ENCODE data around the gene GBP7. TPM values are rescaled to one million over a fixed set of nuclear protein-coding genes. Genes with fewer than 3 reads are reported as not detected.
"Not testable (repeated sequence)": the region's sequence is repeated elsewhere in the genome, so short reads cannot be mapped to it uniquely, and the experiment has no call there.

The GBP7 gene
- total RNA-seq (under 1 TPM in 2 of 9 donors, not detected in 7; 0.16 to 0.17 TPM), polyA plus RNA-seq (not detected)
- long read RNA-seq, donor 1 = 0 reads
- long read RNA-seq, donor 2 = 0 reads
- long read RNA-seq, donor 3 = 0 reads

GRCh38 chr1:89175601-89176256 lies at the start of gene GBP7:
Gene GBP7, minus strand, starts transcription at chr1:89176003. Its CDS starts 4,068 bp downstream, at chr1:89171935.
- ATAC-seq = no peak
- intact Hi-C loops (cut with DNase I) = no loop called here
- DNase-seq = no peak

GRCh38 chr1:89221341-89221740 lies 45.5 kb upstream of the GBP7 start:
- Histone ChIP-seq H3K4me1 (no peaks in the 10 kb centered on the region), H3K27me3 (no peaks in the 10 kb centered on the region), H3K4me3 (no peak overlapping the region), H3K27ac (no peak overlapping the region), H3K9me3 (peaks cover 0 to 22% (median 0%) of the 10 kb centered on the region in 12 donors), H3K36me3 (no peaks in the 10 kb centered on the region)
- TF ChIP-seq CTCF (IDR thresholded peaks at IDR 0.05) (no peak), POLR2A (IDR thresholded peaks at IDR 0.05) (no peak)
- 15 to 33% (median 24%) methylated on average over 1 of the region's 1 CpG for WGBS, 4 donors
- intact Hi-C loops (cut with DNase I) = no loop called here
- ATAC-seq (no peak), DNase-seq (no peak)

More at GRCh38 chr1:89175601-89176256, at the start of gene GBP7:
- TF ChIP-seq CTCF (IDR thresholded peaks at IDR 0.05) (no peak), POLR2A (IDR thresholded peaks at IDR 0.05) (no peak)
- Histone ChIP-seq H3K36me3 (peaks cover 0 to 2% (median 0%) of the 10 kb centered on the region in 9 donors), H3K27ac (no peak within 1 kb of the TSS), H3K27me3 (no peaks in the 10 kb centered on the region), H3K9me3 (no peaks in the 10 kb centered on the region), H3K4me3 (no peak within 1 kb of the TSS), H3K4me1 (no peaks in the 10 kb centered on the region)

- H3K36me3 ChIP-seq; H3K27ac ChIP-seq; H3K4me3 ChIP-seq; ATAC-seq; H3K27me3 ChIP-seq; intact Hi-C loops (cut with DNase I); H3K4me1 ChIP-seq; DNase-seq: not testable (repeated sequence)
- peaks cover 0 to 12% (median 0%) of the 10 kb centered on the region in 12 donors for H3K9me3 ChIP-seq
Measured at GRCh38 chr1:89219851-89220250, 44.0 kb upstream of the GBP7 start.

GRCh38 chr1:89218941-89219340 lies 43.1 kb upstream of the GBP7 start:
- DNase-seq; H3K27ac ChIP-seq; H3K4me3 ChIP-seq; H3K27me3 ChIP-seq; H3K36me3 ChIP-seq; intact Hi-C loops (cut with DNase I); ATAC-seq; H3K9me3 ChIP-seq; H3K4me1 ChIP-seq: not testable (repeated sequence)
- 87 to 91% (median 87%) methylated on average over 3 of the region's 3 CpGs for WGBS, 4 donors

GRCh38 chr1:89213347-89213746 lies 37.5 kb upstream of the GBP7 start:
- Histone ChIP-seq H3K4me1 (no peaks in the 10 kb centered on the region), H3K4me3 (no peak overlapping the region), H3K27ac (no peak overlapping the region), H3K27me3 (no peaks in the 10 kb centered on the region), H3K36me3 (no peaks in the 10 kb centered on the region), H3K9me3 (peaks cover 0 to 27% (median 0%) of the 10 kb centered on the region in 12 donors)
- TF ChIP-seq CTCF (IDR thresholded peaks at IDR 0.05) (no peak), POLR2A (IDR thresholded peaks at IDR 0.05) (no peak)
- intact Hi-C loops (cut with DNase I) = no loop called here
- ATAC-seq (no peak), DNase-seq (no peak)
- 93 to 97% (median 93%) methylated on average over 1 of the region's 1 CpG for WGBS, 4 donors
